ENCODE measurements around the gene HES2.

DNA sequence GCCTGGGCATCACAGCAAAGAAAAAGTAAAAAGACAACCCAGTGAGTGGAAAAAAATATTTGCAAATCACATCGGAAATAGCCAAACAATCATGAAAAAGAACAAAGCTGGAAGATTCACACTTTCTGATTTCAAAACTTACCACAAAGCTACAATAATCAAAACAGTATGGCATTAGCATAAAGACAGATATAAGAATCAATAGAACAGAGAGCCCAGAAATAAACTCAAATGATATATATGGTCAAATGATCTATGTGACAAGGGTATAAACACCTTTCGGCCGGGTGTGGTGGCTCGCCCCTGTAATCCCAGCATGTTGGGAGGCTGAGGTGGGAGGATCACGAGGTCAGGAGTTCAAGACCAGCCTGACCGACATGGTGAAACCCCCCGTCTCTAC lies 39.7 kb downstream of the HES2 start:
- TF ChIP-seq, protein P1, sequence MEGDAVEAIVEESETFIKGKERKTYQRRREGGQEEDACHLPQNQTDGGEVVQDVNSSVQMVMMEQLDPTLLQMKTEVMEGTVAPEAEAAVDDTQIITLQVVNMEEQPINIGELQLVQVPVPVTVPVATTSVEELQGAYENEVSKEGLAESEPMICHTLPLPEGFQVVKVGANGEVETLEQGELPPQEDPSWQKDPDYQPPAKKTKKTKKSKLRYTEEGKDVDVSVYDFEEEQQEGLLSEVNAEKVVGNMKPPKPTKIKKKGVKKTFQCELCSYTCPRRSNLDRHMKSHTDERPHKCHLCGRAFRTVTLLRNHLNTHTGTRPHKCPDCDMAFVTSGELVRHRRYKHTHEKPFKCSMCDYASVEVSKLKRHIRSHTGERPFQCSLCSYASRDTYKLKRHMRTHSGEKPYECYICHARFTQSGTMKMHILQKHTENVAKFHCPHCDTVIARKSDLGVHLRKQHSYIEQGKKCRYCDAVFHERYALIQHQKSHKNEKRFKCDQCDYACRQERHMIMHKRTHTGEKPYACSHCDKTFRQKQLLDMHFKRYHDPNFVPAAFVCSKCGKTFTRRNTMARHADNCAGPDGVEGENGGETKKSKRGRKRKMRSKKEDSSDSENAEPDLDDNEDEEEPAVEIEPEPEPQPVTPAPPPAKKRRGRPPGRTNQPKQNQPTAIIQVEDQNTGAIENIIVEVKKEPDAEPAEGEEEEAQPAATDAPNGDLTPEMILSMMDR (IDR thresholded peaks at IDR 0.05) = no peak
- no peak for TF ChIP-seq POLR2AphosphoS5 (IDR thresholded peaks at IDR 0.05)

Data from prostate gland (tissue), 2 donors.